ENCODE measurements around the gene SCN4A.
A peak's percentile ranks its signal among the peaks of the same experiment; 100 is the strongest.
"Not testable (repeated sequence)": the region's sequence is repeated elsewhere in the genome, so short reads cannot be mapped to it uniquely, and the experiment has no call there.

The SCN4A gene

GRCh38 chr17:63972796-63973195, at the start of gene SCN4A:
TSS of gene SCN4A (minus strand) at chr17:63972918. CDS start at chr17:63972841, 77 bp downstream.
- no peak for TF ChIP-seq CTCF (IDR thresholded peaks at IDR 0.05; ENCODE audit: extremely low read depth, insufficient read depth, missing control alignments)
- in situ Hi-C loops (cut with MboI; ENCODE audit: low pct_unique_long_range_greater_than_20kb, low sequenced_read_pairs, unreplicated experiment) = no loop called here

GRCh38 chr17:64020056-64020766, 47.5 kb upstream of the SCN4A start, which contains the start of gene ICAM2:
TSS of gene ICAM2 (minus strand) at chr17:64020633. CDS start at chr17:64006691, 13,942 bp downstream.
- TF ChIP-seq CTCF (IDR thresholded peaks at IDR 0.05; ENCODE audit: extremely low read depth, insufficient read depth, missing control alignments) = no peak
- in situ Hi-C loops (cut with MboI; ENCODE audit: low pct_unique_long_range_greater_than_20kb, low sequenced_read_pairs, unreplicated experiment) = loop anchor here (5.0 to 10.0 kb wide), 2 partner anchors 117 to 265 kb away; no protein-coding TSS in a partner anchor
- peak; percentile 64 for DNase-seq (ENCODE audit: low spot score)

More at GRCh38 chr17:63972796-63973195, at the start of gene SCN4A:
- no peak for DNase-seq (ENCODE audit: low spot score)

GRCh38 chr17:64019551-64019961, 46.8 kb upstream of the SCN4A start:
- not testable (repeated sequence) for DNase-seq (ENCODE audit: low spot score)
- in situ Hi-C loops (cut with MboI; ENCODE audit: low pct_unique_long_range_greater_than_20kb, low sequenced_read_pairs, unreplicated experiment) = loop anchor here (10.0 kb wide), 1 partner anchor 105 kb away; the partner anchor contains the start of genes CSHL1 and GH1

- TF ChIP-seq CTCF (IDR thresholded peaks at IDR 0.05; ENCODE audit: extremely low read depth, insufficient read depth, missing control alignments) = no peak
- in situ Hi-C loops (cut with MboI; ENCODE audit: low pct_unique_long_range_greater_than_20kb, low sequenced_read_pairs, unreplicated experiment) = loop anchor here (10.0 kb wide), 1 partner anchor 103 kb away; the partner anchor contains the start of genes CSHL1 and GH1
- no peak for DNase-seq (ENCODE audit: low spot score)
Measured at GRCh38 chr17:64017381-64017980, 44.8 kb upstream of the SCN4A start.

GRCh38 chr17:64016974-64017373, 44.3 kb upstream of the SCN4A start:
- in situ Hi-C loops (cut with MboI; ENCODE audit: low pct_unique_long_range_greater_than_20kb, low sequenced_read_pairs, unreplicated experiment) = loop anchor here (10.0 kb wide), 1 partner anchor 102 kb away; the partner anchor contains the start of genes CSHL1 and GH1

GRCh38 chr17:64016231-64016784, 43.6 kb upstream of the SCN4A start:
- DNase-seq (ENCODE audit: low spot score) = no peak
- TF ChIP-seq CTCF (IDR thresholded peaks at IDR 0.05; ENCODE audit: extremely low read depth, insufficient read depth, missing control alignments) = peak; percentile 44
- in situ Hi-C loops (cut with MboI; ENCODE audit: low pct_unique_long_range_greater_than_20kb, low sequenced_read_pairs, unreplicated experiment) = loop anchor here (10.0 kb wide), 1 partner anchor 102 kb away; the partner anchor contains the start of genes CSHL1 and GH1

More at GRCh38 chr17:64016974-64017373, 44.3 kb upstream of the SCN4A start:
- no peak for DNase-seq (ENCODE audit: low spot score)
- no peak for TF ChIP-seq CTCF (IDR thresholded peaks at IDR 0.05; ENCODE audit: extremely low read depth, insufficient read depth, missing control alignments)

Measured in GM13977 (cell line).